HCT116 (cell line): ENCODE results near the gene ACVR1. TPM values are rescaled to one million over a fixed set of nuclear protein-coding genes. Genes with fewer than 3 reads are reported as not detected.

Experiments
- ATAC-seq: fragments of 200-7000 bp; cut with Tn5 transposase; 2 replicates; pipeline ENCODE4 v1.9.1; 2020; ENCODE audit warnings: mild to moderate bottlenecking, moderate library complexity
- BruUV-seq: library from RNA; stranded (reverse); fragments of 400-500 nt; replicated peaks from 2 replicates; lab custom pipeline; 2021; lab: Mats Ljungman, UMichigan
- CTCF ChIA-PET: fragments of 300-600 bp; sonication (Branson Sonifier 250); formaldehyde crosslinking; loops from one replicate; lab custom pipeline; 2021; ENCODE audit warnings: antibody characterized with exemption; lab: Charles Lee
- POLR2A ChIA-PET: fragments of 300-600, 350-600 bp; sonication (Branson Sonifier 250); formaldehyde crosslinking; loops from one replicate; lab custom pipeline; 2021; ENCODE audit warnings: antibody characterized with exemption; lab: Charles Lee
- RAD21 ChIA-PET, 2 experiments: fragments of 300-600 bp; sonication (Branson Sonifier 250); formaldehyde crosslinking; loops; one replicate each; lab custom pipeline; 2023; ENCODE audit warnings: low total read pairs in 2 of 2; ENCODE audit not compliant: uncharacterized antibody in 2 of 2, unreplicated experiment in 2 of 2, low non-redundant PET in 1 of 2; lab: Charles Lee
- DNase-seq: peaks from one replicate; pipeline ENCODE4 v3.0.0-alpha.2; 2010; ENCODE audit warnings: low read depth, low spot score
- H2AFZ ChIP-seq: fragments of 200-600 bp; shearing (Covaris generic), sonication (generic); 2 replicates; pipeline ENCODE4 v1.6.1; 2017; ENCODE audit warnings: low read depth, mixed run types, mixed read lengths, antibody characterized with exemption, low read length; ENCODE audit not compliant: poor library complexity, severe bottlenecking
- H3K27ac ChIP-seq: 2 replicates; pipeline ENCODE4 v1.5.1; 2012; ENCODE audit warnings: low read depth, low read length
- H3K27me3 ChIP-seq: fragments of 200-600 bp; sonication (generic); 2 replicates; pipeline ENCODE4 v1.6.1; 2016; ENCODE audit warnings: mixed run types, low read length, mixed read lengths; ENCODE audit not compliant: insufficient read depth
- H3K36me3 ChIP-seq, 2 experiments: fragments of 200-500 bp in 1 of 2; fragments of 200-600 bp in 1 of 2; sonication (Bioruptor generic) in 1 of 2; sonication (generic) in 1 of 2; 2 replicates each; pipeline versions ENCODE4 v1.5.1 to v1.6.1; 2014 to 2016; ENCODE audit warnings: low read length in 2 of 2, inconsistent platforms in 1 of 2, mixed read lengths in 1 of 2, mixed run types in 1 of 2; ENCODE audit not compliant: insufficient read depth in 2 of 2, control insufficient read depth in 1 of 2
- H3K4me1 ChIP-seq, 2 experiments: fragments of 200-600 bp in 1 of 2; sonication (generic) in 1 of 2; 2 replicates each; pipeline versions ENCODE4 v1.5.1 to v1.6.1; 2012 to 2017; ENCODE audit warnings: low read length in 2 of 2, inconsistent platforms in 1 of 2, mild to moderate bottlenecking in 1 of 2, mixed read lengths in 1 of 2, mixed run types in 1 of 2, moderate library complexity in 1 of 2; ENCODE audit not compliant: insufficient read depth in 2 of 2, control insufficient read depth in 1 of 2
- H3K4me2 ChIP-seq: fragments of 200-600 bp; sonication (generic); 2 replicates; pipeline ENCODE4 v1.6.1; 2017; ENCODE audit warnings: mixed run types, low read length, mixed read lengths
- H3K4me3 ChIP-seq, 2 experiments: fragments of 200-600 bp in 1 of 2; sonication (generic) in 1 of 2; replicated peaks in 1 of 2; 2 replicates each; pipeline ENCODE4 v1.5.1; 2011 to 2016; ENCODE audit warnings: low read length in 2 of 2, control low read depth in 1 of 2, low read depth in 1 of 2, mild to moderate bottlenecking in 1 of 2, mixed read lengths in 1 of 2, mixed run types in 1 of 2
- H3K79me2 ChIP-seq: fragments of 200-600 bp; sonication (generic); 2 replicates; pipeline ENCODE4 v1.6.1; 2017; ENCODE audit warnings: mild to moderate bottlenecking, mixed run types, low read length, moderate library complexity, mixed read lengths; ENCODE audit not compliant: insufficient read depth
- H3K9ac ChIP-seq: fragments of 200-600 bp; sonication (generic); 2 replicates; pipeline ENCODE4 v1.6.1; 2016; ENCODE audit warnings: low read length, mixed read lengths
- H3K9me2 ChIP-seq: fragments of 200-600 bp; sonication (generic), shearing (Covaris generic); 2 replicates; pipeline ENCODE4 v1.6.1; 2017; ENCODE audit warnings: mixed run types, mild to moderate bottlenecking, moderate library complexity; ENCODE audit not compliant: insufficient read depth
- H3K9me3 ChIP-seq, 2 experiments: fragments of 200-500 bp in 1 of 2; fragments of 200-600 bp in 1 of 2; sonication (Bioruptor generic) in 1 of 2; sonication (generic) in 1 of 2; 2 replicates each; pipeline ENCODE4 v1.6.1; 2014 to 2017; ENCODE audit warnings: low read length in 2 of 2, mixed read lengths in 2 of 2, inconsistent platforms in 1 of 2, low read depth in 1 of 2, mild to moderate bottlenecking in 1 of 2, mixed run types in 1 of 2, moderate library complexity in 1 of 2; ENCODE audit not compliant: control insufficient read depth in 1 of 2, insufficient read depth in 1 of 2
- H4K20me1 ChIP-seq: fragments of 200-600 bp; sonication (generic), shearing (Covaris generic); 2 replicates; pipeline ENCODE4 v1.6.1; 2017; ENCODE audit warnings: mixed run types, mild to moderate bottlenecking, moderate library complexity; ENCODE audit not compliant: insufficient read depth
- ELF1 ChIP-seq: IDR thresholded peaks from 2 replicates; pipeline ENCODE4 v1.6.1; 2012; ENCODE audit warnings: low read depth, borderline replicate concordance
- EZH2 ChIP-seq: fragments of 200-600 bp; sonication (generic); IDR thresholded peaks from 2 replicates; pipeline ENCODE4 v1.6.1; 2017; ENCODE audit warnings: antibody characterized with exemption, mixed run types
- FOSL1 ChIP-seq: IDR thresholded peaks from 2 replicates; pipeline ENCODE4 v1.6.1; 2012; ENCODE audit warnings: low read depth
- POLR2A ChIP-seq: IDR thresholded peaks from 2 replicates; pipeline ENCODE4 v1.7.0; 2011; ENCODE audit warnings: borderline replicate concordance; ENCODE audit not compliant: insufficient read depth, insufficient read length; ENCODE audit errors: extremely low read depth
- YY1 ChIP-seq: IDR thresholded peaks from 2 replicates; pipeline ENCODE4 v1.6.1; 2011; ENCODE audit warnings: low read length, low read depth, moderate library complexity, mild to moderate bottlenecking; ENCODE audit not compliant: insufficient replicate concordance; ENCODE audit errors: extremely low read depth
- ZFX ChIP-seq: fragments of 450-650 bp; IDR thresholded peaks from 2 replicates; pipeline ENCODE4 v1.6.1; 2017
- intact Hi-C: fragments of 100-400 bp; cut with micrococcal nuclease; formaldehyde crosslinking; loops from 2 replicates; pipeline ENCODE4 v1.10.0; 2022
- total RNA-seq: library from RNA; stranded (reverse); gene quantifications from one replicate; pipeline ENCODE4 v1.2.1, GENCODE V29; 2021; ENCODE audit not compliant: unreplicated experiment
- TF ChIP-seq, protein P1 (sequence below): IDR thresholded peaks from 2 replicates; pipeline ENCODE4 v1.6.1; 2012
- TF ChIP-seq, protein P2 (sequence below), 3 experiments: fragments of 200-600 bp in 1 of 3; sonication (generic) in 1 of 3; IDR thresholded peaks in 2 of 3; conservative IDR thresholded peaks in 1 of 3; 2 replicates each; pipeline ENCODE4 v1.5.1; 2012 to 2017; ENCODE audit warnings: low read depth in 2 of 3, low read length in 2 of 3, antibody characterized with exemption in 1 of 3, borderline replicate concordance in 1 of 3, control low read depth in 1 of 3, mild to moderate bottlenecking in 1 of 3, mixed read lengths in 1 of 3, mixed run types in 1 of 3, moderate library complexity in 1 of 3; ENCODE audit not compliant: insufficient read depth in 1 of 3
- TF ChIP-seq, protein P3 (sequence below): IDR thresholded peaks from 2 replicates; pipeline ENCODE4 v1.6.1; 2012; ENCODE audit warnings: low read depth
- TF ChIP-seq, protein P4 (sequence below): IDR thresholded peaks from 2 replicates; pipeline ENCODE4 v1.6.1; 2012

ACVR1 gene
- total RNA-seq, 1 experiment from 2014 or later: 16.9 TPM

DNA sequence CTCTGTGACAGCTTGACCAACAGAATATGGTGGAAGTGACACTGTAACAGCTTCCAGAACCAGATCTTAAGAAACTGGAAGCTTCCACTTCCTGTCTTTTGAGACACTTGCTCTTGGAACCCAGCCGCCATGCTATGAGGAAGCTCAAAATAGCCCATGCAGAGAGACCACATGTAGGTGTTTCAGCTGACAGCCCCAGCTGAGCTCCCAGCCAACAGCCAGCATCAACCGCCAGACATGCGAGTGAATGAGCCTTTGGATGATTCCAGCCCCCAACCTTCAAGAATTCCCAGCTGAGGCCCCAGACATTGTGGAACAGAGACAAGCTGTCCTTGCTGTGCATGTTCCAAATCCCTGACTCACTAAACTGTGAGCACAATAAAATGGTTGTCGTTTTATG lies 27.9 kb downstream of the ACVR1 start:
- Histone ChIP-seq H4K20me1 (no peaks in the 10 kb centered on the region), H3K27me3 (no peaks in the 10 kb centered on the region), H3K9ac (no peak overlapping the region), H3K79me2 (no peaks in the 10 kb centered on the region), H3K36me3 (no peaks in the 10 kb centered on the region), H3K4me1 (peaks cover 0 to 4% of the 10 kb centered on the region in 2 experiments; a peak in 1 of 4 replicates), H2AFZ (no peak overlapping the region), H3K4me2 (no peak overlapping the region), H3K4me3 (no peak overlapping the region), H3K9me3 (no peaks in the 10 kb centered on the region), H3K27ac (no peak overlapping the region), H3K9me2 (no peaks in the 10 kb centered on the region)
- BruUV-seq: no TSS peak
- TF ChIP-seq POLR2A: no peak
- TF ChIP-seq EZH2: no peak
- no peak for TF ChIP-seq FOSL1
- TF ChIP-seq, protein P1, sequence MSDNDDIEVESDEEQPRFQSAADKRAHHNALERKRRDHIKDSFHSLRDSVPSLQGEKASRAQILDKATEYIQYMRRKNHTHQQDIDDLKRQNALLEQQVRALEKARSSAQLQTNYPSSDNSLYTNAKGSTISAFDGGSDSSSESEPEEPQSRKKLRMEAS: no peak
- no peak for TF ChIP-seq ZFX
- no peak for TF ChIP-seq YY1
- TF ChIP-seq ELF1: no peak
- TF ChIP-seq, protein P2, sequence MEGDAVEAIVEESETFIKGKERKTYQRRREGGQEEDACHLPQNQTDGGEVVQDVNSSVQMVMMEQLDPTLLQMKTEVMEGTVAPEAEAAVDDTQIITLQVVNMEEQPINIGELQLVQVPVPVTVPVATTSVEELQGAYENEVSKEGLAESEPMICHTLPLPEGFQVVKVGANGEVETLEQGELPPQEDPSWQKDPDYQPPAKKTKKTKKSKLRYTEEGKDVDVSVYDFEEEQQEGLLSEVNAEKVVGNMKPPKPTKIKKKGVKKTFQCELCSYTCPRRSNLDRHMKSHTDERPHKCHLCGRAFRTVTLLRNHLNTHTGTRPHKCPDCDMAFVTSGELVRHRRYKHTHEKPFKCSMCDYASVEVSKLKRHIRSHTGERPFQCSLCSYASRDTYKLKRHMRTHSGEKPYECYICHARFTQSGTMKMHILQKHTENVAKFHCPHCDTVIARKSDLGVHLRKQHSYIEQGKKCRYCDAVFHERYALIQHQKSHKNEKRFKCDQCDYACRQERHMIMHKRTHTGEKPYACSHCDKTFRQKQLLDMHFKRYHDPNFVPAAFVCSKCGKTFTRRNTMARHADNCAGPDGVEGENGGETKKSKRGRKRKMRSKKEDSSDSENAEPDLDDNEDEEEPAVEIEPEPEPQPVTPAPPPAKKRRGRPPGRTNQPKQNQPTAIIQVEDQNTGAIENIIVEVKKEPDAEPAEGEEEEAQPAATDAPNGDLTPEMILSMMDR (IDR thresholded peaks at IDR 0.05 in 2 of 3, conservative IDR thresholded peaks at IDR 0.05 in 1 of 3; ENCODE audit: borderline replicate concordance in 1 of 3, insufficient read depth in 1 of 3, low read depth in 2 of 3, low read length in 2 of 3): no peak
- ChIA-PET POLR2A (no interaction called here), RAD21 (no interaction called here), CTCF (no interaction called here)
- DNase-seq: no peak
- intact Hi-C loops: no loop called here
- no peak for ATAC-seq

DNA sequence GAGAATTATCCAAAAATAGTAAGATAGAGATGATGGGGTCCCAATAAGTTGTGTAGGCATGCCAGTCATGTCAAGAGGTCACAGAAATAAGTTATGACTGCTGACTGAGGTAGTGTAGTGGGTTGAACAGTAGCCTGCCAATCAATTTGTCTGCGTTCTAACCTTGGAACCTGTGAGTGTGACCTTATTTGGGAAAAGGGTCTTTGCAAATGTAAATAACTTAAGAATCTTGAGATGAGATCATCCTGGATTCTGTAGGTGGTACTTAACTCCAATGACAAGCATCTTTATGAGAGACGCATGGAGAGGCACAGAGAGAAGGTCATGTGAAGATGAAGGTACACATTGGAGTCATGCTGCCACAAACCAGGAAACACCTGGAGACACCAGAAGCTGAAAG lies 31.0 kb downstream of the ACVR1 start:
- BruUV-seq: no TSS peak
- no peak overlapping the region for H3K27ac ChIP-seq
- ATAC-seq (no peak), DNase-seq (no peak)
- H3K4me2 ChIP-seq: no peak overlapping the region
- no peak overlapping the region for H3K9ac ChIP-seq
- ChIA-PET POLR2A (no interaction called here), CTCF (no interaction called here), RAD21 (no interaction called here)
- intact Hi-C loops: no loop called here
- peaks cover 12 to 14% of the 10 kb centered on the region in 2 experiments for H3K4me1 ChIP-seq
- no peaks in the 10 kb centered on the region for H3K9me2 ChIP-seq
- H3K79me2 ChIP-seq: no peaks in the 10 kb centered on the region
- no peak overlapping the region for H3K4me3 ChIP-seq
- no peaks in the 10 kb centered on the region for H4K20me1 ChIP-seq
- H3K27me3 ChIP-seq: no peaks in the 10 kb centered on the region
- H2AFZ ChIP-seq: no peak overlapping the region
- H3K36me3 ChIP-seq: no peaks in the 10 kb centered on the region
- no peaks in the 10 kb centered on the region for H3K9me3 ChIP-seq
- TF ChIP-seq, protein P3, sequence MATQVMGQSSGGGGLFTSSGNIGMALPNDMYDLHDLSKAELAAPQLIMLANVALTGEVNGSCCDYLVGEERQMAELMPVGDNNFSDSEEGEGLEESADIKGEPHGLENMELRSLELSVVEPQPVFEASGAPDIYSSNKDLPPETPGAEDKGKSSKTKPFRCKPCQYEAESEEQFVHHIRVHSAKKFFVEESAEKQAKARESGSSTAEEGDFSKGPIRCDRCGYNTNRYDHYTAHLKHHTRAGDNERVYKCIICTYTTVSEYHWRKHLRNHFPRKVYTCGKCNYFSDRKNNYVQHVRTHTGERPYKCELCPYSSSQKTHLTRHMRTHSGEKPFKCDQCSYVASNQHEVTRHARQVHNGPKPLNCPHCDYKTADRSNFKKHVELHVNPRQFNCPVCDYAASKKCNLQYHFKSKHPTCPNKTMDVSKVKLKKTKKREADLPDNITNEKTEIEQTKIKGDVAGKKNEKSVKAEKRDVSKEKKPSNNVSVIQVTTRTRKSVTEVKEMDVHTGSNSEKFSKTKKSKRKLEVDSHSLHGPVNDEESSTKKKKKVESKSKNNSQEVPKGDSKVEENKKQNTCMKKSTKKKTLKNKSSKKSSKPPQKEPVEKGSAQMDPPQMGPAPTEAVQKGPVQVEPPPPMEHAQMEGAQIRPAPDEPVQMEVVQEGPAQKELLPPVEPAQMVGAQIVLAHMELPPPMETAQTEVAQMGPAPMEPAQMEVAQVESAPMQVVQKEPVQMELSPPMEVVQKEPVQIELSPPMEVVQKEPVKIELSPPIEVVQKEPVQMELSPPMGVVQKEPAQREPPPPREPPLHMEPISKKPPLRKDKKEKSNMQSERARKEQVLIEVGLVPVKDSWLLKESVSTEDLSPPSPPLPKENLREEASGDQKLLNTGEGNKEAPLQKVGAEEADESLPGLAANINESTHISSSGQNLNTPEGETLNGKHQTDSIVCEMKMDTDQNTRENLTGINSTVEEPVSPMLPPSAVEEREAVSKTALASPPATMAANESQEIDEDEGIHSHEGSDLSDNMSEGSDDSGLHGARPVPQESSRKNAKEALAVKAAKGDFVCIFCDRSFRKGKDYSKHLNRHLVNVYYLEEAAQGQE: no peak
- TF ChIP-seq POLR2A (no peak), ZFX (no peak)
- TF ChIP-seq, protein P4, sequence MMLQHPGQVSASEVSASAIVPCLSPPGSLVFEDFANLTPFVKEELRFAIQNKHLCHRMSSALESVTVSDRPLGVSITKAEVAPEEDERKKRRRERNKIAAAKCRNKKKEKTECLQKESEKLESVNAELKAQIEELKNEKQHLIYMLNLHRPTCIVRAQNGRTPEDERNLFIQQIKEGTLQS: no peak
- TF ChIP-seq, protein P1: no peak
- TF ChIP-seq, protein P2 (IDR thresholded peaks at IDR 0.05 in 2 of 3, conservative IDR thresholded peaks at IDR 0.05 in 1 of 3; ENCODE audit: borderline replicate concordance in 1 of 3, insufficient read depth in 1 of 3, low read depth in 2 of 3, low read length in 2 of 3): no peak
